K562 (cell line): Measurements from ENCODE around the gene ENTREP1.

Source experiments
- CEBPB ChIP-seq: fragments of 450-650 bp; IDR thresholded peaks from 2 replicates; pipeline ENCODE4 v1.6.1; 2016; ENCODE audit warnings: missing genetic modification characterization, missing compliant biosample characterization
- DPF2 ChIP-seq: fragments of 450-650 bp; IDR thresholded peaks from 2 replicates; pipeline ENCODE4 v1.6.1; 2016
- ETV6 ChIP-seq, 3 experiments: fragments of 150-350 bp in 1 of 3; sonication (generic) in 1 of 3; formaldehyde crosslinking in 1 of 3; IDR thresholded peaks; 2 replicates each; pipeline versions ENCODE4 v1.6.1 to v1.8.0; 2014 to 2022; ENCODE audit warnings: borderline replicate concordance in 2 of 3, low read depth in 2 of 3, antibody characterized with exemption in 1 of 3, low read length in 1 of 3, mild to moderate bottlenecking in 1 of 3, missing genetic modification reagents in 1 of 3
- GABPB2 ChIP-seq: fragments of 250-450 bp; sonication (Bioruptor Pico); conservative IDR thresholded peaks from 2 replicates; pipeline ENCODE4 v1.5.1; 2021; ENCODE audit warnings: mild to moderate bottlenecking
- KDM1A ChIP-seq, 2 experiments: fragments of 450-650 bp; IDR thresholded peaks; 2 replicates each; pipeline ENCODE4 v1.6.1; 2016; ENCODE audit warnings: mild to moderate bottlenecking in 2 of 2
- KLF10 ChIP-seq: fragments of 250-450 bp; sonication (Bioruptor Pico); IDR thresholded peaks from 2 replicates; pipeline ENCODE4 v1.6.1; 2021; ENCODE audit warnings: matching md5 sums
- MAZ ChIP-seq, 2 experiments: fragments of 450-650 bp in 1 of 2; sonication (generic) in 1 of 2; formaldehyde crosslinking; IDR thresholded peaks in 1 of 2; conservative IDR thresholded peaks in 1 of 2; 2 replicates each; pipeline versions ENCODE4 v1.4.0 to v1.5.0; 2020; ENCODE audit warnings: mild to moderate bottlenecking in 1 of 2, missing genetic modification reagents in 1 of 2
- POLR2A ChIP-seq: fragments of 450-650 bp; conservative IDR thresholded peaks from 2 replicates; pipeline ENCODE4 v1.6.1; 2016
- ZKSCAN8 ChIP-seq: fragments of 200-800 bp; sonication (Bioruptor generic); IDR thresholded peaks from 2 replicates; pipeline ENCODE4 v1.6.1; 2016; ENCODE audit warnings: missing genetic modification characterization, missing compliant biosample characterization
- ZNF561 ChIP-seq: fragments of 450-650 bp; formaldehyde crosslinking; conservative IDR thresholded peaks from 2 replicates; pipeline ENCODE4 v1.4.0; 2020; ENCODE audit warnings: mild to moderate bottlenecking, moderate library complexity
- TF ChIP-seq, protein P1 (sequence below), 3 experiments: IDR thresholded peaks in 2 of 3; conservative IDR thresholded peaks in 1 of 3; 2 replicates each; pipeline ENCODE4 v1.5.1; 2011 to 2012; ENCODE audit warnings: low read length in 3 of 3, mild to moderate bottlenecking in 3 of 3, control low read depth in 2 of 3, improper control_type of control experiment in 1 of 3, inconsistent platforms in 1 of 3, low read depth in 1 of 3, mixed read lengths in 1 of 3, moderate library complexity in 1 of 3; ENCODE audit not compliant: insufficient read depth in 2 of 3
- TF ChIP-seq, protein P2 (sequence below), 2 experiments: IDR thresholded peaks; 2 replicates each; pipeline ENCODE4 v1.6.1; 2011; ENCODE audit warnings: borderline replicate concordance in 1 of 2, control low read depth in 1 of 2, low read depth in 1 of 2, low read length in 1 of 2, mild to moderate bottlenecking in 1 of 2, mixed read lengths in 1 of 2, moderate library complexity in 1 of 2; ENCODE audit not compliant: insufficient read depth in 1 of 2, insufficient read length in 1 of 2, poor library complexity in 1 of 2, severe bottlenecking in 1 of 2; ENCODE audit errors: extremely low read depth in 1 of 2
- TF ChIP-seq, protein P3 (sequence below), 2 experiments: fragments of 450-650 bp; formaldehyde crosslinking in 1 of 2; IDR thresholded peaks; 2 replicates each; pipeline versions ENCODE4 v1.4.0 to v1.6.1; 2014 to 2020; ENCODE audit warnings: mild to moderate bottlenecking in 2 of 2, borderline replicate concordance in 1 of 2, low read depth in 1 of 2
- TF ChIP-seq, protein P4 (sequence below): sonication (generic); formaldehyde crosslinking; IDR thresholded peaks from 2 replicates; pipeline ENCODE4 v1.9.0; 2022; ENCODE audit warnings: mild to moderate bottlenecking, missing genetic modification reagents

DNA sequence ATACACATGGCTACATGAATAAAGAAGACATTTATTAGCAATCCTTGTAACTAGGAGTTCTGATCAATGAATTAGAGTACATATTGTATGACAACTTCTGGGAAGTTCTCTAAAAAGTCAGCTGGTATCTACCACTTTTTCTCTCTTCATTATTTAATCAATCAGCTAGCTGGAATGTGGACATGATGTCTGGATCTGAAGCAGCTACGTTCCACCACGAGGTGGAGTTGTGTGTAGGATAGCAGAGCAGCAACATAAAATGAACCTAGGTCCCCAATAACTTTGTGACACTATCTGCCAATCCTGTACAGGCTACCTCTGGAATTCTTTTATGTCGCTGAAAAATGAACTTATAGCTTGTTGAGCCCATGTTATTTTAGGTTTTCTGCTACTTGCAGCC is 32.9 kb upstream of the ENTREP1 start:
- TF ChIP-seq MAZ (CRISPR knock-in tag; conservative IDR thresholded peaks at IDR 0.05 in 1 of 2, IDR thresholded peaks at IDR 0.05 in 1 of 2) (no peak), GABPB2 (CRISPR knock-in tag) (no peak), DPF2 (no peak), CEBPB (tag) (no peak), ETV6 (IDR thresholded peaks at IDR 0.05; ENCODE audit: borderline replicate concordance in 1 of 2, low read depth in 2 of 2, low read length in 1 of 2) (no peak), ETV6 (CRISPR knock-in tag; IDR thresholded peaks at IDR 0.05; ENCODE audit: borderline replicate concordance) (no peak), ZNF561 (no peak), POLR2A (no peak), KLF10 (CRISPR knock-in tag) (no peak), KDM1A (IDR thresholded peaks at IDR 0.05) (no peak), ZKSCAN8 (CRISPR knock-in tag) (no peak)
- TF ChIP-seq, protein P1, sequence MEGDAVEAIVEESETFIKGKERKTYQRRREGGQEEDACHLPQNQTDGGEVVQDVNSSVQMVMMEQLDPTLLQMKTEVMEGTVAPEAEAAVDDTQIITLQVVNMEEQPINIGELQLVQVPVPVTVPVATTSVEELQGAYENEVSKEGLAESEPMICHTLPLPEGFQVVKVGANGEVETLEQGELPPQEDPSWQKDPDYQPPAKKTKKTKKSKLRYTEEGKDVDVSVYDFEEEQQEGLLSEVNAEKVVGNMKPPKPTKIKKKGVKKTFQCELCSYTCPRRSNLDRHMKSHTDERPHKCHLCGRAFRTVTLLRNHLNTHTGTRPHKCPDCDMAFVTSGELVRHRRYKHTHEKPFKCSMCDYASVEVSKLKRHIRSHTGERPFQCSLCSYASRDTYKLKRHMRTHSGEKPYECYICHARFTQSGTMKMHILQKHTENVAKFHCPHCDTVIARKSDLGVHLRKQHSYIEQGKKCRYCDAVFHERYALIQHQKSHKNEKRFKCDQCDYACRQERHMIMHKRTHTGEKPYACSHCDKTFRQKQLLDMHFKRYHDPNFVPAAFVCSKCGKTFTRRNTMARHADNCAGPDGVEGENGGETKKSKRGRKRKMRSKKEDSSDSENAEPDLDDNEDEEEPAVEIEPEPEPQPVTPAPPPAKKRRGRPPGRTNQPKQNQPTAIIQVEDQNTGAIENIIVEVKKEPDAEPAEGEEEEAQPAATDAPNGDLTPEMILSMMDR (IDR thresholded peaks at IDR 0.05 in 2 of 3, conservative IDR thresholded peaks at IDR 0.05 in 1 of 3; ENCODE audit: insufficient read depth in 2 of 3, low read depth in 1 of 3, low read length in 3 of 3) = peak in 2 of 3 experiments; percentile 11 to 32; a peak in 2 of 6 replicates
- TF ChIP-seq, protein P2, sequence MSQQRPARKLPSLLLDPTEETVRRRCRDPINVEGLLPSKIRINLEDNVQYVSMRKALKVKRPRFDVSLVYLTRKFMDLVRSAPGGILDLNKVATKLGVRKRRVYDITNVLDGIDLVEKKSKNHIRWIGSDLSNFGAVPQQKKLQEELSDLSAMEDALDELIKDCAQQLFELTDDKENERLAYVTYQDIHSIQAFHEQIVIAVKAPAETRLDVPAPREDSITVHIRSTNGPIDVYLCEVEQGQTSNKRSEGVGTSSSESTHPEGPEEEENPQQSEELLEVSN (IDR thresholded peaks at IDR 0.05; ENCODE audit: borderline replicate concordance in 1 of 2, extremely low read depth in 1 of 2, insufficient read depth in 1 of 2, insufficient read length in 1 of 2, low read depth in 1 of 2, low read length in 1 of 2, poor library complexity in 1 of 2, severe bottlenecking in 1 of 2) = no peak
- TF ChIP-seq, protein P3, sequence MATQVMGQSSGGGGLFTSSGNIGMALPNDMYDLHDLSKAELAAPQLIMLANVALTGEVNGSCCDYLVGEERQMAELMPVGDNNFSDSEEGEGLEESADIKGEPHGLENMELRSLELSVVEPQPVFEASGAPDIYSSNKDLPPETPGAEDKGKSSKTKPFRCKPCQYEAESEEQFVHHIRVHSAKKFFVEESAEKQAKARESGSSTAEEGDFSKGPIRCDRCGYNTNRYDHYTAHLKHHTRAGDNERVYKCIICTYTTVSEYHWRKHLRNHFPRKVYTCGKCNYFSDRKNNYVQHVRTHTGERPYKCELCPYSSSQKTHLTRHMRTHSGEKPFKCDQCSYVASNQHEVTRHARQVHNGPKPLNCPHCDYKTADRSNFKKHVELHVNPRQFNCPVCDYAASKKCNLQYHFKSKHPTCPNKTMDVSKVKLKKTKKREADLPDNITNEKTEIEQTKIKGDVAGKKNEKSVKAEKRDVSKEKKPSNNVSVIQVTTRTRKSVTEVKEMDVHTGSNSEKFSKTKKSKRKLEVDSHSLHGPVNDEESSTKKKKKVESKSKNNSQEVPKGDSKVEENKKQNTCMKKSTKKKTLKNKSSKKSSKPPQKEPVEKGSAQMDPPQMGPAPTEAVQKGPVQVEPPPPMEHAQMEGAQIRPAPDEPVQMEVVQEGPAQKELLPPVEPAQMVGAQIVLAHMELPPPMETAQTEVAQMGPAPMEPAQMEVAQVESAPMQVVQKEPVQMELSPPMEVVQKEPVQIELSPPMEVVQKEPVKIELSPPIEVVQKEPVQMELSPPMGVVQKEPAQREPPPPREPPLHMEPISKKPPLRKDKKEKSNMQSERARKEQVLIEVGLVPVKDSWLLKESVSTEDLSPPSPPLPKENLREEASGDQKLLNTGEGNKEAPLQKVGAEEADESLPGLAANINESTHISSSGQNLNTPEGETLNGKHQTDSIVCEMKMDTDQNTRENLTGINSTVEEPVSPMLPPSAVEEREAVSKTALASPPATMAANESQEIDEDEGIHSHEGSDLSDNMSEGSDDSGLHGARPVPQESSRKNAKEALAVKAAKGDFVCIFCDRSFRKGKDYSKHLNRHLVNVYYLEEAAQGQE (IDR thresholded peaks at IDR 0.05; ENCODE audit: borderline replicate concordance) = no peak
- TF ChIP-seq, protein P3 (CRISPR knock-in tag; IDR thresholded peaks at IDR 0.05; ENCODE audit: low read depth) = no peak
- TF ChIP-seq, protein P4, sequence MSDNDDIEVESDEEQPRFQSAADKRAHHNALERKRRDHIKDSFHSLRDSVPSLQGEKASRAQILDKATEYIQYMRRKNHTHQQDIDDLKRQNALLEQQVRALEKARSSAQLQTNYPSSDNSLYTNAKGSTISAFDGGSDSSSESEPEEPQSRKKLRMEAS (CRISPR knock-in tag) = no peak
